CD8-positive, alpha-beta memory T cell (primary cell): ENCODE results near the gene CERT1. TPM values are rescaled to one million over a fixed set of nuclear protein-coding genes. Genes with fewer than 3 reads are reported as not detected.
"Not testable (repeated sequence)": the region's sequence is repeated elsewhere in the genome, so short reads cannot be mapped to it uniquely, and the experiment has no call there.

Source experiments
- CTCF ChIA-PET: fragments of 350-600 bp; sonication (Branson Sonifier 250); formaldehyde crosslinking; loops from one replicate; lab custom pipeline; 2021; ENCODE audit warnings: antibody characterized with exemption; lab: Charles Lee
- POLR2A ChIA-PET: fragments of 350-600 bp; sonication (Branson Sonifier 250); formaldehyde crosslinking; loops from one replicate; lab custom pipeline; 2021; ENCODE audit warnings: antibody characterized with exemption; lab: Charles Lee
- DNase-seq, 5 donors: peaks; one replicate each; pipeline versions ENCODE4 v3.0.0 to v3.0.0-alpha.2; 2020 to 2022; ENCODE audit warnings: mixed read lengths in 1 of 5
- H3K27ac ChIP-seq: one replicate; pipeline ENCODE4 v1.7.0; 2013; ENCODE audit warnings: low read depth, mild to moderate bottlenecking, low read length, moderate library complexity
- H3K27me3 ChIP-seq: 2 replicates; pipeline ENCODE4 v1.7.0; 2013; ENCODE audit warnings: low read length, mild to moderate bottlenecking; ENCODE audit not compliant: insufficient read depth, poor library complexity, severe bottlenecking
- H3K36me3 ChIP-seq: 2 replicates; pipeline ENCODE4 v1.7.0; 2013; ENCODE audit warnings: mild to moderate bottlenecking, low read length, moderate library complexity; ENCODE audit not compliant: insufficient read depth
- H3K4me1 ChIP-seq: 2 replicates; pipeline ENCODE4 v1.7.0; 2013; ENCODE audit warnings: mild to moderate bottlenecking, low read length, moderate library complexity; ENCODE audit not compliant: insufficient read depth
- H3K4me3 ChIP-seq: 2 replicates; pipeline ENCODE4 v1.7.0; 2013; ENCODE audit warnings: mild to moderate bottlenecking, low read length
- H3K9me3 ChIP-seq: 2 replicates; pipeline ENCODE4 v1.7.0; 2013; ENCODE audit warnings: mild to moderate bottlenecking, low read length
- H3K27ac Mint-ChIP-seq, 8 donors: one replicate each; pipeline ENCODE4 v1.8.0; 2020 to 2021; ENCODE audit warnings: mixed read lengths in 8 of 8, mild to moderate bottlenecking in 6 of 8, inconsistent platforms in 3 of 8, moderate library complexity in 3 of 8
- H3K27me3 Mint-ChIP-seq, 2 donors: one replicate each; pipeline ENCODE4 v1.8.0; 2020 to 2021; ENCODE audit warnings: mixed read lengths in 2 of 2, mild to moderate bottlenecking in 1 of 2, moderate library complexity in 1 of 2
- H3K36me3 Mint-ChIP-seq, 3 donors: one replicate each; pipeline ENCODE4 v1.8.0; 2020 to 2021; ENCODE audit warnings: mixed read lengths in 3 of 3, inconsistent platforms in 1 of 3, mild to moderate bottlenecking in 1 of 3
- H3K4me1 Mint-ChIP-seq, 3 donors: one replicate each; pipeline ENCODE4 v1.8.0; 2020 to 2021; ENCODE audit warnings: mixed read lengths in 3 of 3, inconsistent platforms in 1 of 3, mild to moderate bottlenecking in 1 of 3
- H3K4me3 Mint-ChIP-seq, 7 donors: one replicate each; pipeline ENCODE4 v1.8.0; 2020 to 2021; ENCODE audit warnings: mixed read lengths in 7 of 7, mild to moderate bottlenecking in 6 of 7, moderate library complexity in 4 of 7, inconsistent platforms in 2 of 7
- H3K9me3 Mint-ChIP-seq, 5 donors: one replicate each; pipeline ENCODE4 v1.8.0; 2020 to 2022; ENCODE audit warnings: mixed read lengths in 5 of 5, mild to moderate bottlenecking in 3 of 5, moderate library complexity in 2 of 5, inconsistent platforms in 1 of 5
- polyA plus RNA-seq: library from polyadenylated mRNA; unstranded; fragments of 300-500 nt; fragmentation: Illumina TruSeq; gene quantifications from one replicate; pipeline ENCODE4 v1.2.3, GENCODE V29; 2021
- total RNA-seq, 2 experiments: library from RNA; stranded (reverse); gene quantifications; one replicate each; pipeline ENCODE4 v1.2.3, GENCODE V29; 2021

The CERT1 gene
- total and polyA plus RNA-seq, 3 experiments from 2014 or later = 18.5 to 35.4 (median 35.0) TPM

DNA sequence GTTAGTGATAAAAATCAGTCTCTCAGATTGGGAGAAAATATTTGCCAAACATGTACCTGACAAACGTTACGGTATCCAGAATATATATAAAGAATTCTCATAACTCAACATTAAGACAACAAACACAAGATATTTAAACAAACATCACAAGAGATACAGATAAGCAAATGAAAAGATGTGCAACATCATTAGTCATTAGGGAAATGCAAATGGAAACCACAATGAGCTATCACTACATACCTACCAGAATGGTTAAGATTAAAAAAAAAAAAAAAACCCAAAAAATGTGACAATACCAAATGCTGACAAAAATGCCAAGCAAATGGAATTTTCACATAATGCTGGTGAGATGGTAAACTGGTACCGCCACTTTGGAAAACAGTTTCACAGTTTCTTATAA lies 15.4 kb downstream of the CERT1 start:
- H3K27ac ChIP-seq = no peak overlapping the region
- Mint-ChIP-seq H3K27ac (no peak overlapping the region), H3K9me3 (peaks cover 0 to 2% (median 0%) of the 10 kb centered on the region in 5 donors)

DNA sequence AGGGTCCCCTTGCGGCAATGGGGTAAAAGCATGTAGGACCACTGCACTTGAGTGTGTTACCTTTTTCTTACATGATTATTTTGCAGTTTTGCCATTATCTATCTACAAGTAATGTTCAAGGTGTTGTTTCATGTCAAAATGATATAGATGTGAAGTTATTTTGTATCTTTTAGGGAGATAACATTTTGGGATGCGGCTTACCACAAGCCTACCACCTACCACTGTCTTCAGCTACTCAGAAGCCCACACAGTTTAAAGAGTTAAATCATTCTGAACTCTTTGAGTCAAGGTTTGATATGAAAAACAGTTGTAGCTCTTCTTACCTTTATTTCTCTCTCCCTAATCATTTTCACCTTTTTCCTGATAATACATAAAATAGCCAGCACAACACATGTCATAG lies 19.8 kb downstream of the CERT1 start:
- Histone ChIP-seq H3K4me1 (no peaks in the 10 kb centered on the region), H3K9me3 (no peaks in the 10 kb centered on the region), H3K27ac (no peak overlapping the region), H3K4me3 (no peak overlapping the region), H3K36me3 (peaks cover 6% of the 10 kb centered on the region), H3K27me3 (no peaks in the 10 kb centered on the region)
- Mint-ChIP-seq H3K9me3 (peaks cover 4 to 16% (median 11%) of the 10 kb centered on the region in 5 donors), H3K27ac (peak overlapping the region in 1 of 8 donors; percentile 77), H3K4me1 (peaks cover 28 to 37% (median 30%) of the 10 kb centered on the region in 3 donors), H3K27me3 (no peaks in the 10 kb centered on the region), H3K36me3 (peaks cover 27 to 56% (median 43%) of the 10 kb centered on the region in 3 donors), H3K4me3 (no peak overlapping the region)
- DNase-seq = no peak
- CTCF ChIA-PET = interaction anchor here (1.2 kb wide), 1 partner anchor 34 kb away, joined by 3 read pairs; no protein-coding TSS in a partner anchor
- POLR2A ChIA-PET = no interaction called here

More for the DNA sequence above, 15.4 kb downstream of the CERT1 start:
- H3K9me3 ChIP-seq = no peaks in the 10 kb centered on the region
- no peaks in the 10 kb centered on the region for H3K4me1 ChIP-seq
- peaks cover 6% of the 10 kb centered on the region for H3K36me3 ChIP-seq
- no peak overlapping the region for H3K4me3 ChIP-seq
- POLR2A ChIA-PET = no interaction called here
- CTCF ChIA-PET = no interaction called here
- H3K27me3 ChIP-seq = no peaks in the 10 kb centered on the region
- H3K27me3 Mint-ChIP-seq = no peaks in the 10 kb centered on the region
- peaks cover 27 to 67% (median 39%) of the 10 kb centered on the region in 3 donors for H3K36me3 Mint-ChIP-seq
- peaks cover 18 to 31% (median 30%) of the 10 kb centered on the region in 3 donors for H3K4me1 Mint-ChIP-seq
- DNase-seq = no peak
- no peak overlapping the region for H3K4me3 Mint-ChIP-seq

DNA sequence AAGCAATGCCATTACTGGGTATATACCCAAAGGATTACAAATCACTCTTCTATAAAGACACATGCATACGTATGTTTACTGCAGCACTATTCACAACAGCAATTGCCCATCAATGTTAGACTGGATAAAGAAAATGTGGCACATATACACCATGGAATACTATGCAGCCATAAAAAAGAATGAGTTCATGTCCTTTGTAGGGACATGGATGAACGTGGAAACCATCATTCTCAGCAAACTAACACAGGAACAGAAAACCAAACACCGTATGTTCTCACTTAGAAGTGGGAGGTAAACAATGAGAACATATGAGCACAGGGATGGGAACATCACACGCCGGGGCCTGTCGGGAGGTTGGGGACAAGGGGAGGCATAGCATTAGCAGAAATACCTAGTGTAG lies 21.6 kb downstream of the CERT1 start:
- Mint-ChIP-seq H3K4me1 (peaks cover 38 to 50% (median 41%) of the 10 kb centered on the region in 3 donors), H3K36me3 (peaks cover 33 to 59% (median 55%) of the 10 kb centered on the region in 3 donors), H3K9me3 (peaks cover 10 to 30% (median 25%) of the 10 kb centered on the region in 5 donors)
- POLR2A ChIA-PET, H3K36me3 ChIP-seq, H3K9me3 ChIP-seq, DNase-seq, H3K27ac ChIP-seq, H3K4me3 Mint-ChIP-seq, H3K4me1 ChIP-seq, H3K27ac Mint-ChIP-seq, CTCF ChIA-PET, H3K4me3 ChIP-seq, H3K27me3 ChIP-seq, H3K27me3 Mint-ChIP-seq: not testable (repeated sequence)

DNA sequence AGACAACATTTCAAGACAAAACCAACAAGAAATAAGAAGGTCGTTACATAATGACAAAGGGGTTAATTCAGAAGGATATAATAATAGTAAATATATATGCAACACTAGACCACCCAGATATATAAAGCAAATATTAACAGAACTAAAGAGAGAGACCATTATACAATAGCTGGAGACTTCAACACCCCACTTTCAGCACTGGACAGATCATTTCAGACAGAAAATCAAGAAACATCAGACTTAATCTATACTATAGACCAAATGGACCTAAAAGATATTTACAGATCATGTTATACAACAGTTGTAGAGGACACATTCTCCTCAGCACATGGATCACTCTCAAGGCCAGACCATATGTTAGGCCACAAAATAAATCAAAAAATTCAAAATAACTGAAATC lies 26.8 kb downstream of the CERT1 start:
- POLR2A ChIA-PET = no interaction called here
- DNase-seq = no peak
- CTCF ChIA-PET = no interaction called here
- Histone ChIP-seq H3K27ac (no peak overlapping the region), H3K9me3 (no peaks in the 10 kb centered on the region), H3K36me3 (no peaks in the 10 kb centered on the region), H3K27me3 (no peaks in the 10 kb centered on the region), H3K4me1 (no peaks in the 10 kb centered on the region), H3K4me3 (no peak overlapping the region)
- H3K4me1 Mint-ChIP-seq = peaks cover 56 to 77% (median 72%) of the 10 kb centered on the region in 3 donors
- H3K9me3 Mint-ChIP-seq = peaks cover 10 to 42% (median 30%) of the 10 kb centered on the region in 5 donors
- H3K4me3 Mint-ChIP-seq = no peak overlapping the region
- H3K27ac Mint-ChIP-seq = no peak overlapping the region
- peaks cover 0 to 3% of the 10 kb centered on the region in 2 donors for H3K27me3 Mint-ChIP-seq
- peaks cover 13 to 55% (median 43%) of the 10 kb centered on the region in 3 donors for H3K36me3 Mint-ChIP-seq

DNA sequence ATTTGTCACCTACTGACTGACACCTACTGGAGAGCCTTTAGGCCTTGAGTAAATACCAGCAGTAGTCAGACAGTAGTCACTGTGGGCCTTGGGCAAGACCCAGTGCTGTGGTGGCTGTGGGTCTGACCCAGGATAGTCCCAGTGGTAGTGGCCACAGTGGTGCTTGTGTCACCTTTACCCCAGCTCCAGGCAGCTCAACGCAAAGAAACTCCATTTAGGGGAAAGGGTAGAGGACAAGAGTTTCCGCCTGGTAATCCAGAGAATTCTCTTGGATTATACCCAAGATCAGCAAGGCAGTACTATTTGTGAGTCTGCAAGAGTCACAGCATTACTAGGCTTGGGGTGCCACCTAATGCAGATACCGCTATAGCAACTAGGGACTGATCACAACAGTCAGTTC lies 28.9 kb downstream of the CERT1 start:
- Mint-ChIP-seq H3K27me3 (peaks cover 0 to 3% of the 10 kb centered on the region in 2 donors), H3K27ac (no peak overlapping the region), H3K4me3 (no peak overlapping the region), H3K36me3 (peaks cover 12 to 41% (median 40%) of the 10 kb centered on the region in 3 donors), H3K4me1 (peaks cover 47 to 78% (median 76%) of the 10 kb centered on the region in 3 donors), H3K9me3 (peaks cover 9 to 34% (median 27%) of the 10 kb centered on the region in 5 donors)
- CTCF ChIA-PET = no interaction called here
- Histone ChIP-seq H3K36me3 (no peaks in the 10 kb centered on the region), H3K9me3 (no peaks in the 10 kb centered on the region), H3K27me3 (no peaks in the 10 kb centered on the region), H3K27ac (no peak overlapping the region), H3K4me1 (no peaks in the 10 kb centered on the region), H3K4me3 (no peak overlapping the region)
- DNase-seq = no peak
- POLR2A ChIA-PET = no interaction called here

DNA sequence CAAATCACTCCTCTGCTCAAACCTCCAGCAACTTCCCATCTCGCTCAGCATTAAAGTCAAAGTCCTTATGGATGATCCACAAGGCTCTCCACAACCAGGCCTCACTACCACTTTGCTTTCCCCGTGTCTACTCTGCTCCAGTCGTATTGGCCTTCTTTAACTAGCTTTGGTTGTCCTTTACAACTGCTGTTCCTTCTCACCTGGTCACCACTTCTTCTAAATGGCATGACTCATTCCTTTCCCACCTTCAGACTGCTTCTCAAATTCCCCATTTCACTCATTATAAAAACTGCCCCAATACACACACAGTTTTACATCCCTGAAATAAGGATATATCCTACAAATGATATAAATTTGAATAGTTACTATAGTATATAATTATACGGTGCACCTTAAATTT lies 30.4 kb downstream of the CERT1 start:
- H3K4me1 Mint-ChIP-seq = peaks cover 40 to 76% (median 74%) of the 10 kb centered on the region in 3 donors
- H3K9me3 Mint-ChIP-seq = peaks cover 2 to 22% (median 16%) of the 10 kb centered on the region in 5 donors
- Histone ChIP-seq H3K4me3 (no peak overlapping the region), H3K4me1 (no peaks in the 10 kb centered on the region), H3K36me3 (no peaks in the 10 kb centered on the region), H3K9me3 (no peaks in the 10 kb centered on the region), H3K27me3 (no peaks in the 10 kb centered on the region), H3K27ac (no peak overlapping the region)
- POLR2A ChIA-PET = no interaction called here
- H3K4me3 Mint-ChIP-seq = no peak overlapping the region
- no peak for DNase-seq
- CTCF ChIA-PET = no interaction called here
- peaks cover 0 to 3% of the 10 kb centered on the region in 2 donors for H3K27me3 Mint-ChIP-seq
- peak overlapping the region in 1 of 8 donors; percentile 8 for H3K27ac Mint-ChIP-seq
- H3K36me3 Mint-ChIP-seq = peaks cover 5 to 38% (median 25%) of the 10 kb centered on the region in 3 donors

DNA sequence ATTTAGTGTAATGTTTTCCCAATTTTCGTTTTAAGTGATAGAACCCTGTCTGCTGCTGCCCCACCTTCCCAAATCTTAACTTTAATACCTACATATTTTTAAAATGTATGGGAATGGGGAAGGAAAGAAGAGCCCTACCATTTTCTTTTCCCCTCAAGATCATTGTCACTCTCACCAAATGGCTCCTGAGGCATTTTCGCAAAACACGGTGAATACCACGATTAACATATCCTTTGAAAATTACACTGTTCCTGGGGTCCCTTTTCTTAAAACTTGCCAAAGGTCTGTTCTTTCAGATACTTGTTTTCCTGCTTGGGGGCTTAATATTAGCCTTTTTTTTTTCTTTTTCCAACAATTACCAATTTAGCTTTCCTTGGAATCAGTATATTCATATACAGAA lies 36.1 kb downstream of the CERT1 start:
- H3K4me3 ChIP-seq = no peak overlapping the region
- H3K27ac Mint-ChIP-seq = peak overlapping the region in 2 of 8 donors; percentile 35 to 39
- no peaks in the 10 kb centered on the region for H3K27me3 Mint-ChIP-seq
- H3K36me3 ChIP-seq = no peaks in the 10 kb centered on the region
- no peak overlapping the region for H3K4me3 Mint-ChIP-seq
- ChIA-PET POLR2A (no interaction called here), CTCF (no interaction called here)
- H3K9me3 Mint-ChIP-seq = peaks cover 4 to 11% (median 7%) of the 10 kb centered on the region in 5 donors
- H3K4me1 ChIP-seq = no peaks in the 10 kb centered on the region
- DNase-seq = no peak
- peaks cover 14 to 34% (median 27%) of the 10 kb centered on the region in 3 donors for H3K36me3 Mint-ChIP-seq
- no peaks in the 10 kb centered on the region for H3K9me3 ChIP-seq
- no peak overlapping the region for H3K27ac ChIP-seq
- no peaks in the 10 kb centered on the region for H3K27me3 ChIP-seq
- peaks cover 17 to 70% (median 61%) of the 10 kb centered on the region in 3 donors for H3K4me1 Mint-ChIP-seq

DNA sequence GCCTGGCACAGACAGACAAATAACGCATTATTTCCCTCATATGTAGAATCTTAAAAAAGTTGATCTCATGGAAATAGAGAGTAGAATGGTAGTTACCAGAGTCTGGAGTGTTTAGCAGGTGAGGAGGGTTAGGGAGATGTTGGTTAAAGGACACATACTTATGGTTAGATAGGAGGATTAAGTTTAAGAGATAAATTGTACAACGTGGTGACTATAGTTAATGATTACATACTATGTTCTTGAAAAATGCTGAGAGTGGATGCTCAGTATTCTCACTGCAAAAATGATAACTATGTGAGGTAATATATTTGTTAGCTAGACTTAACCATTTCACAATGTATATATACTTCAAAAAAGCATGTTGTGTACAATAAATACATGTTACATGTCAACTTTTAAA lies 38.0 kb downstream of the CERT1 start:
- POLR2A ChIA-PET = no interaction called here
- H3K36me3 ChIP-seq = no peaks in the 10 kb centered on the region
- CTCF ChIA-PET = no interaction called here
- Mint-ChIP-seq H3K27me3 (no peaks in the 10 kb centered on the region), H3K4me3 (no peak overlapping the region), H3K4me1 (peaks cover 17 to 60% (median 45%) of the 10 kb centered on the region in 3 donors), H3K27ac (peak overlapping the region in 1 of 8 donors; percentile 12), H3K9me3 (peaks cover 19 to 28% (median 24%) of the 10 kb centered on the region in 5 donors), H3K36me3 (peaks cover 20 to 44% (median 38%) of the 10 kb centered on the region in 3 donors)
- H3K9me3 ChIP-seq = peaks cover 4% of the 10 kb centered on the region
- no peak for DNase-seq
- H3K27ac ChIP-seq = no peak overlapping the region
- H3K27me3 ChIP-seq = no peaks in the 10 kb centered on the region
- no peak overlapping the region for H3K4me3 ChIP-seq
- no peaks in the 10 kb centered on the region for H3K4me1 ChIP-seq
